ENCODE results near the gene TSPAN17. TPM values are rescaled to one million over a fixed set of nuclear protein-coding genes. Genes with fewer than 3 reads are reported as not detected.

The TSPAN17 gene
- total RNA-seq, 4 donors from 2014 or later = 16.4 to 36.4 (median 30.6) TPM

- Histone ChIP-seq H3K27me3 (no peaks in the 10 kb centered on the region), H3K4me3 (no peak overlapping the region), H3K27ac (peak overlapping the region; percentile 0 to 39 (median 10)), H3K9me3 (no peaks in the 10 kb centered on the region), H3K36me3 (peaks cover 8 to 48% (median 9%) of the 10 kb centered on the region in 3 donors), H3K4me1 (peaks cover 24 to 57% (median 34%) of the 10 kb centered on the region in 3 donors)
- 47 to 52% methylated on average over 10 to 14 of the region's 18 CpGs for WGBS, 2 donors
- intact Hi-C loops (cut with DNase I) = no loop called here
- TF ChIP-seq POLR2A (IDR thresholded peaks at IDR 0.05) = no peak
- TF ChIP-seq, protein P1, sequence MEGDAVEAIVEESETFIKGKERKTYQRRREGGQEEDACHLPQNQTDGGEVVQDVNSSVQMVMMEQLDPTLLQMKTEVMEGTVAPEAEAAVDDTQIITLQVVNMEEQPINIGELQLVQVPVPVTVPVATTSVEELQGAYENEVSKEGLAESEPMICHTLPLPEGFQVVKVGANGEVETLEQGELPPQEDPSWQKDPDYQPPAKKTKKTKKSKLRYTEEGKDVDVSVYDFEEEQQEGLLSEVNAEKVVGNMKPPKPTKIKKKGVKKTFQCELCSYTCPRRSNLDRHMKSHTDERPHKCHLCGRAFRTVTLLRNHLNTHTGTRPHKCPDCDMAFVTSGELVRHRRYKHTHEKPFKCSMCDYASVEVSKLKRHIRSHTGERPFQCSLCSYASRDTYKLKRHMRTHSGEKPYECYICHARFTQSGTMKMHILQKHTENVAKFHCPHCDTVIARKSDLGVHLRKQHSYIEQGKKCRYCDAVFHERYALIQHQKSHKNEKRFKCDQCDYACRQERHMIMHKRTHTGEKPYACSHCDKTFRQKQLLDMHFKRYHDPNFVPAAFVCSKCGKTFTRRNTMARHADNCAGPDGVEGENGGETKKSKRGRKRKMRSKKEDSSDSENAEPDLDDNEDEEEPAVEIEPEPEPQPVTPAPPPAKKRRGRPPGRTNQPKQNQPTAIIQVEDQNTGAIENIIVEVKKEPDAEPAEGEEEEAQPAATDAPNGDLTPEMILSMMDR (IDR thresholded peaks at IDR 0.05) = no peak
- no peak for DNase-seq
Measured at GRCh38 chr5:176653401-176654385, 6.4 kb downstream of the TSPAN17 start.

GRCh38 chr5:176654856-176655255 lies 7.6 kb downstream of the TSPAN17 start:
- Histone ChIP-seq H3K9me3 (no peaks in the 10 kb centered on the region), H3K4me1 (peaks cover 25 to 53% (median 34%) of the 10 kb centered on the region in 3 donors), H3K4me3 (no peak overlapping the region), H3K36me3 (peaks cover 8 to 48% (median 9%) of the 10 kb centered on the region in 3 donors), H3K27me3 (no peaks in the 10 kb centered on the region), H3K27ac (no peak overlapping the region)
- intact Hi-C loops (cut with DNase I) = no loop called here
- no peak for DNase-seq
- no peak for TF ChIP-seq POLR2A (IDR thresholded peaks at IDR 0.05)
- 80 to 86% methylated on average over 2 to 5 of the region's 14 CpGs for WGBS, 2 donors

DNA sequence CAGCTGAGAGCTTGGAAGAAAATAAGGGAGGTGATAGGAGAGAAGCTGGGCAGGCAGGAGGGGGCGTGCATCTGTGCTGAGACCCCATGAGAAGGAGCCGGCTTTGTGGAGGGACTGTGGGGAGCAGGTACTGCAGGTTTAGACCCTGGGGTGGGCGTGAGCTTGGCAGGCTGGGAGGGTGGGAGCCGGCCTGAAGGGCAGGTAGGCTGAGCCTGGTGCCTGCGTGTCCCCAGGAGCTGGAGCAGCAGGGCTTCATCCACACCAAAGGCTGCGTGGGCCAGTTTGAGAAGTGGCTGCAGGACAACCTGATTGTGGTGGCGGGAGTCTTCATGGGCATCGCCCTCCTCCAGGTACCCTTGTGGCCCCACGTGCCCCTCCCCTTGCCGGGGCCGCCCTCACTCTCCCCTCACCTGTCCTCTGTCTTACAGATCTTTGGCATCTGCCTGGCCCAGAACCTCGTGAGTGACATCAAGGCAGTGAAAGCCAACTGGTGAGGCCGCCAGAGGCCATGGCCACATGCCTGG lies 9.2 kb downstream of the TSPAN17 start:
- no peak for DNase-seq
- TF ChIP-seq, protein P1 (IDR thresholded peaks at IDR 0.05) = no peak
- no peak for TF ChIP-seq POLR2A (IDR thresholded peaks at IDR 0.05)

GRCh38 chr5:176658007-176658599 lies 10.8 kb downstream of the TSPAN17 start:
- H3K4me3 ChIP-seq = no peak overlapping the region
- TF ChIP-seq POLR2A (IDR thresholded peaks at IDR 0.05) = no peak
- TF ChIP-seq, protein P1 (IDR thresholded peaks at IDR 0.05) = peak; percentile 57 to 85 (median 74)

More for the DNA sequence above, 9.2 kb downstream of the TSPAN17 start:
- no peak overlapping the region for H3K27ac ChIP-seq
- 82 to 92% methylated on average over 5 to 7 of the region's 13 CpGs for WGBS, 2 donors
- H3K36me3 ChIP-seq = peaks cover 8 to 48% (median 9%) of the 10 kb centered on the region in 3 donors
- H3K4me3 ChIP-seq = no peak overlapping the region
- intact Hi-C loops (cut with DNase I) = no loop called here
- peaks cover 24 to 44% (median 34%) of the 10 kb centered on the region in 3 donors for H3K4me1 ChIP-seq
- peaks cover 0 to 5% (median 0%) of the 10 kb centered on the region in 4 donors for H3K27me3 ChIP-seq
- no peaks in the 10 kb centered on the region for H3K9me3 ChIP-seq

GRCh38 chr5:176658817-176659511 lies 11.7 kb downstream of the TSPAN17 start:
- H3K36me3 ChIP-seq = peaks cover 5 to 40% (median 8%) of the 10 kb centered on the region in 3 donors
- peaks cover 20 to 33% (median 26%) of the 10 kb centered on the region in 3 donors for H3K4me1 ChIP-seq
- H3K27ac ChIP-seq = peak overlapping the region in 1 of 4 donors; percentile 55
- H3K27me3 ChIP-seq = peaks cover 0 to 23% (median 0%) of the 10 kb centered on the region in 4 donors
- H3K4me3 ChIP-seq = peak overlapping the region in 1 of 4 donors; percentile 33
- no peaks in the 10 kb centered on the region for H3K9me3 ChIP-seq
- DNase-seq = no peak
- 37 to 43% methylated on average over 8 to 10 of the region's 11 CpGs for WGBS, 2 donors
- TF ChIP-seq, protein P1 (IDR thresholded peaks at IDR 0.05) = peak in 1 of 6 experiments; percentile 4
- TF ChIP-seq POLR2A (IDR thresholded peaks at IDR 0.05) = no peak
- intact Hi-C loops (cut with DNase I) = no loop called here

More at GRCh38 chr5:176658007-176658599, 10.8 kb downstream of the TSPAN17 start:
- no peak overlapping the region for H3K27ac ChIP-seq
- H3K9me3 ChIP-seq = no peaks in the 10 kb centered on the region
- no peak for DNase-seq
- intact Hi-C loops (cut with DNase I) = no loop called here
- peaks cover 0 to 15% (median 0%) of the 10 kb centered on the region in 4 donors for H3K27me3 ChIP-seq
- H3K36me3 ChIP-seq = peaks cover 7 to 41% (median 8%) of the 10 kb centered on the region in 3 donors
- 43 to 57% methylated on average over 2 to 11 of the region's 14 CpGs for WGBS, 2 donors
- peaks cover 24 to 41% (median 34%) of the 10 kb centered on the region in 3 donors for H3K4me1 ChIP-seq

All from esophagus squamous epithelium (tissue), 5 donors.